Activated CD8-positive, alpha-beta memory T cell treated with anti-CD3 and anti-CD28 coated beads for 36 hours (primary cell): Measurements from ENCODE around the gene PDCD1LG2. TPM values are rescaled to one million over a fixed set of nuclear protein-coding genes. Genes with fewer than 3 reads are reported as not detected.
"Not testable (repeated sequence)": the region's sequence is repeated elsewhere in the genome, so short reads cannot be mapped to it uniquely, and the experiment has no call there.

Experiments used
- CTCF ChIA-PET: fragments of 350-600 bp; sonication (Branson Sonifier 250); formaldehyde crosslinking; loops from one replicate; lab custom pipeline; 2021; ENCODE audit warnings: antibody characterized with exemption; lab: Charles Lee
- POLR2A ChIA-PET: fragments of 350-600 bp; sonication (Branson Sonifier 250); formaldehyde crosslinking; loops from one replicate; lab custom pipeline; 2021; ENCODE audit warnings: antibody characterized with exemption; lab: Charles Lee
- total RNA-seq, 2 experiments: library from RNA; stranded (reverse); gene quantifications; one replicate each; pipeline ENCODE4 v1.2.3, GENCODE V29; 2021

PDCD1LG2 gene
- total RNA-seq, 2 experiments from 2014 or later: 0.25 to 0.51 TPM

- ChIA-PET POLR2A (no interaction called here), CTCF (no interaction called here)
Measured at GRCh38 chr9:5579881-5580280, 69.5 kb downstream of the PDCD1LG2 start.

DNA sequence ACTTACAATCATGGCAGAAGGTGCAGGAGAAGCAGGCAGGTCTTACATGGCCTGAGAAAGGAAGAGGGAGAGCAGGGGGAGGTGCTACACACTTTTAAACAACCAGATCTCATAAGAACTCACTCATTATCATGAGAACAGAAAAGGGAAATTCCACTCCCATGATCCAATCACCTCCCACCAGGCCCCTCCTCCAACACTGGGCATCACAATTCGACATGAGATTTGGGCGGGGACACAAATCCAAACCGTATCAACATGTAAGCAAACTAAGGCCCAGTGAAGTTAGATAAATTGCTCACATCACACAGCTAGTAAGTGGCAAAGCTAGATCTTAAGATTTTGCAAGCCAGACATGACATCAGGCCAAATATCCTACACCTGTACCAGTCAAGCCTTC lies 70.3 kb downstream of the PDCD1LG2 start:
- POLR2A ChIA-PET: no interaction called here
- CTCF ChIA-PET: no interaction called here

DNA sequence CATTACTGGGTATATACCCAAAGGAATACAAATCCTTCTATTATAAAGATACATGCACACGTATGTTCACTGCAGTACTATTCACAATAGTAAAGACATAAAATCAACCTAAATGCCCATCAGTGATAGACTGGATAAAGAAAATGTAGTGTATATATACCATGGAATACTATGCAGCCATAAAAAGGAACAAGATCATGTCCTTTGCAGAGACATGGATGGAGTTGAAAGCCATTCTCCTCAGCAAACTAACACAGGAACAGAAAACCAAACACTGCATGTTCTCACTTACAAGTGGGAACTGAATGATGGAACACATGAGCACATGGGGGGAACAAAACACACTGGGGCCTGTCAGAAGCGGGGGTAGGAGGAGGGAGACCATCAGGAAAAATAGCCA lies 71.4 kb downstream of the PDCD1LG2 start:
- POLR2A ChIA-PET, CTCF ChIA-PET: not testable (repeated sequence)

GRCh38 chr9:5582835-5583195 lies 72.5 kb downstream of the PDCD1LG2 start:
- ChIA-PET CTCF (no interaction called here), POLR2A (no interaction called here)

DNA sequence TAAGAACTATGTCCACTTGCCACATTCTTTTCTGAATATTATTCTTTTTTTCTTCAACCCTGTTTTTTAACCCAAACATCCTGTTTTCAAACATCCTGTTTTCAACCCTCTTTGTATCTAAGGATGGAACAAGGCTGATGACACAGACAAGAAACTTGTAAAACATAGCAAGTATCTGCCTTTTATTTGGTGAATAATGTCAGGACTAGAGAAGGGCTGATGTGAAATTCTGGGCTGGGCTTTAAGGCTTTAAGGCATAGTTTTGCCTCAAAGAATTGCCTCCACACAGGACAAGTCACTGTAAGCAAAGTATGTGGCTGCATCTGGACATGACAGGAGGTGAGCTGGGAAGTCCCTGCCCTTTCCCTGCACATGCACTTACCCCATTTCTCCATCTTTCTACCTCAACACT lies 76.1 kb downstream of the PDCD1LG2 start:
- POLR2A ChIA-PET: interaction anchor here (2.0 kb wide), 1 partner anchor 148 kb away, joined by 6 read pairs; the partner anchor contains the start of gene PLGRKT
- CTCF ChIA-PET: interaction anchor here (0.7 to 1.4 kb wide), 5 partner anchors 10 to 142 kb away, joined by 3 to 4 read pairs (median 3); partner anchors contain the start of gene CD274

DNA sequence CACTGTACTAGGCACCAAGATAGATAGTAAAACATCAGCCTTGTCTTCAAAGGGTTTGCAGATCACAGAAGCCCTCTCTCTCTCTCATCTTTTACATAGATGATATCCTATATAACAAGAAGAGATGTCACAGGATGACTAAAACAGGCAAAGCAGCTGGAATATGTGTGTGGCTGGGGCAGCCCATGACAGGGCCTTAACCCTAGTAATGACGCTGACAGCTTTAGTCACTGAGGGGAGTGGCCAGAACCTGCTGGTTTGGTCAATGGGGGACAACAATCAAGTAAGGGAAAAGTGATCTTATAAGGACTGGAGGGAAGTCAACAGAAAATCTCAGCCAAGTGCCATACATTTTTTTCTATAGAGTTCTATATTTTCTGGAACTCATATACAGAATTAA lies 76.7 kb downstream of the PDCD1LG2 start:
- CTCF ChIA-PET: interaction anchor here (0.8 to 1.8 kb wide), 6 partner anchors 13 to 149 kb away, joined by 3 to 9 read pairs (median 4); partner anchors contain the start of genes CD274 and PLGRKT
- POLR2A ChIA-PET: interaction anchor here (0.7 to 2.0 kb wide), 3 partner anchors 12 to 149 kb away, joined by 3 to 6 read pairs (median 4); partner anchors contain the start of gene PLGRKT

GRCh38 chr9:5592231-5592630 lies 81.9 kb downstream of the PDCD1LG2 start:
- POLR2A ChIA-PET: no interaction called here

GRCh38 chr9:5592904-5593303 lies 82.6 kb downstream of the PDCD1LG2 start:
- ChIA-PET CTCF (no interaction called here), POLR2A (no interaction called here)

More at GRCh38 chr9:5592231-5592630, 81.9 kb downstream of the PDCD1LG2 start:
- CTCF ChIA-PET: no interaction called here

DNA sequence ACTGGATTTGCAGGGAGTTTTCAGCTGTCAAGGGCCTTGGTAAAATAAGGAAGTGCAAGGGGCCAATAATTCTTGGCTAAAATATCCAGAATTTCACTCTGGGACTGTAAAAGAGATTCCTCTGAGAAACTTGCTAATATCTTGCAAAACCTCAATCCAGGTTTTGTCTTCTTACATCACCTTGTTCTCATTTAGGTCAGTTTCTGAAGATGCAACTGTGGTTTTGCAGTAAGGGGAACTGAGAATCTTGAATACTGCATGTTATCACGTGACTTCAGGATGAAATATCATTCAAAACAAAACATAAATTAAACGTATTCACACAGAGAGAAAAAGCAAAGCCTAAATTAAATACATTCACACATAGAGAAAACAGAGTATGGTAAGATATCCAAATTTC lies 83.6 kb downstream of the PDCD1LG2 start:
- ChIA-PET POLR2A (no interaction called here), CTCF (no interaction called here)

GRCh38 chr9:5596173-5596572 lies 85.8 kb downstream of the PDCD1LG2 start:
- CTCF ChIA-PET: interaction anchor here (0.5 to 1.1 kb wide), 2 partner anchors 154 to 835 kb away, joined by 3 to 4 read pairs; no protein-coding TSS in a partner anchor
- POLR2A ChIA-PET: no interaction called here

- POLR2A ChIA-PET: interaction anchor here (0.5 kb wide), 1 partner anchor 21 kb away, joined by 3 read pairs; the partner anchor contains the start of gene RIC1
- CTCF ChIA-PET: interaction anchor here (0.7 to 1.8 kb wide), 2 partner anchors 8 to 232 kb away, joined by 3 to 5 read pairs; no protein-coding TSS in a partner anchor
Measured at GRCh38 chr9:5608298-5609225, 98.2 kb downstream of the PDCD1LG2 start.

DNA sequence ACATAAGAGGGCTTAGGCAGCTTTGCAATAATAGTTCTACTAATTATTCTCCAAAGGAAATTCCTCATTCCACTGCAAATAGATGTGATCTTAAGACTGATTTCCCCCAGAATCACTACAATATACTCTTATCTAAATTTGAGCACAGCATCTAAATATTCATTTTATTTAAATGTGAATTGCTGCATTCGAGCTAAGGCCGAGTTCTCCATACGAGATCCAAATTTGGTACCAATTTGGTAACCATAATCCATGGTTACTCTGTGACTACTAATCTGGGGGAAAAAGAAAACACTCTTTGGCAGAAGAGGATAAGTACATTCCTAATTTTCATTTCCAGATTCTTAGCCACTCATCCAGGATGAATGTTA lies 98.9 kb downstream of the PDCD1LG2 start:
- POLR2A ChIA-PET: interaction anchor here (0.5 kb wide), 1 partner anchor 20 kb away, joined by 3 read pairs; the partner anchor contains the start of gene RIC1

GRCh38 chr9:5610491-5610890 lies 100.2 kb downstream of the PDCD1LG2 start:
- ChIA-PET CTCF (no interaction called here), POLR2A (no interaction called here)

More for the DNA sequence above, 98.9 kb downstream of the PDCD1LG2 start:
- CTCF ChIA-PET: interaction anchor here (0.7 to 1.8 kb wide), 2 partner anchors 9 to 233 kb away, joined by 3 to 5 read pairs; no protein-coding TSS in a partner anchor

DNA sequence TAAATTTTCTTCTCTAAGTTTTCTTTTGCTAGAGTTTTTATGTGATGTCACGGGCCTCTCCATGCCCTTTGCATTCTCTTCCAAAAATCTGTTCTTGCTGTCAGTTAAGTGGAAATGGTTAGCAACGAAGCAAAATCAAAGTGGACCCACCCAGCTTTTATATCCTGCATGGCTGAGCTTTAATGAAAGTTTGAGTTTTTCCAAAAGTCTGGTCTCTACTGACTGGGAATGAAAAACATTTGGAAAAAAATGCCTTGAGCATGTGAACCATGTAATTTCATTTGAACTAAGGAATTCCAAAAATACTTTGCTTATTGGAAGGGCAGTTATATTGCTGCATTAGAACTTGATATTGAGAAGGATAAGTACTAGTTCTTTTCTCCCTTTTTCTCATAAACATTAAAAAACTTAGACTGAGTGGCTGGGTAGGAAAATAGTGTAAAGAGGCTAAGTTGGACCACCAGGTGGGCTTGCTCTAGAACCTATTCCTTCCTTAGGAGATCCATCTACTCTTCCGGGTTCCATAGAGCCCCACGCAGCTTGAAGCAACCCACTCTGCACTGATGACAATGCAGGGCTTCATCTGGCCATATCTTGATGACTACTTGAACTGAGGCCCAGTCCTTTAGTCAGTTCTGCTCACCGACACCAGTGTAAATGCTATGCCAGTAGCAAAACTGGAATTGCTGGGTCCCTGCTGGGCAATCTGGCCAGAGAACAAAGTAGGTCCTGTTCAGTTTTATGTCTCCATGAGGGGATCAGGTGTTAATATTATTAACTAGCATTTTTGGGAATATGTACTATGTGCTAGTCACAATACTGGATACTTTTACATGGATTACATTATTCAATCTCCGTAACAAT lies 101.2 kb downstream of the PDCD1LG2 start:
- POLR2A ChIA-PET: no interaction called here
- CTCF ChIA-PET: interaction anchor here (1.4 kb wide), 1 partner anchor 11 kb away, joined by 5 read pairs; no protein-coding TSS in a partner anchor

DNA sequence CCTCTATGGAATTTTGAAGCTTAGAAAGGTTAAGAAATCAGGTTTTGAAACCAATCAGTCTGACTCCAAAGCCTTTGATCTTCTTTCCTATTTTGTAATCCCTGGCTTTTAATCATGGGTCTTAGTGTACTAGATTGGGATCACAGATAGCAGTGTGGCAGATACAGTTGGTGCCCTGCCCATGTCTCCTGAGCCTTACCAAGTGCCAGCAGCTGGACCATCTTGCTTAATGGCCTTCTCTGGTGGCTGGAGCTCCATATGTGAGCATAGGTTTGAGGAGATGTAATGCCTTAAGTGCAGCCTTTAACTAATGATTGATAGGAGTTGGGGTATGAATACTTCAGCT lies 101.8 kb downstream of the PDCD1LG2 start:
- CTCF ChIA-PET: interaction anchor here (1.4 kb wide), 1 partner anchor 12 kb away, joined by 5 read pairs; no protein-coding TSS in a partner anchor
- POLR2A ChIA-PET: no interaction called here

DNA sequence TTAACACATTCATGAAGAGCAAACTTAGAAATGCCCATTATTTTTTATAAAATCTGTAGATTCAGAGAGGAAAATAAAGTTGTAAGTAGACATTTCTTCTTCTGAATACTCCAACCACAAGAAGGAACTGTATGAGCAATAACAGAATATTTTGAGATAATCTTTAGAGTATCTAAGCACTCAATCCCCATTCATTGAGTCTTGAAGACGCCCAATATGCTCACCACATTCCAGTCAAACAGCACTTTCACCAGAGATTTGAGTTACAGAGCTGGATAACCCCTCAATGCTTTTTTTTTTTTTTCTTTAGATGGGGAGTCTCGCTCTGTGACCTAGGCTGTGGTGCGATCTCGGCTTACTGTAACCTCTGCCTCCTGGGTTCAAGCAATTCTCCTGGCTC lies 103.9 kb downstream of the PDCD1LG2 start:
- POLR2A ChIA-PET: interaction anchor here (0.6 kb wide), 2 partner anchors 13 to 132 kb away, joined by 3 to 4 read pairs; no protein-coding TSS in a partner anchor

GRCh38 chr9:5614985-5615384 lies 104.7 kb downstream of the PDCD1LG2 start:
- ChIA-PET POLR2A (no interaction called here), CTCF (interaction anchor here (0.6 kb wide), 1 partner anchor 16 kb away, joined by 3 read pairs; no protein-coding TSS in a partner anchor)

More for the DNA sequence above, 103.9 kb downstream of the PDCD1LG2 start:
- CTCF ChIA-PET: no interaction called here

DNA sequence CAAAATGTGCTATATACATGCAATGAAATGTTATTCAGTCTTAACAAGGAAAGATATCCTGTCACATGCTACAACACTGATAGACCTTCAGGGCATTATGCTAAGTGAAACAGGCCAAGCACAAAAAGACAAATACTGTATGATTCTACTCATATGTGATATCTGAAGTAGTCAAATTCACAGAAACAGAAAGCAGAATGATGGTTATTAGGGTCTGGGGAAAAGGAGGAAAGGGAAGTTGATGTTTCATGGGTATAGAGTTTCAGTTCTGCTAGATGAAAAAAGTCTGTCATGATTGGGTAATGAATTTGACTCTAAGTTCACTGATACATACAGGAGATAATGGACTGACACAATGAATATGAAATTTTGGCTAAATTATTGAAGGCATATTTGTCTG lies 107.4 kb downstream of the PDCD1LG2 start:
- POLR2A ChIA-PET: no interaction called here
- CTCF ChIA-PET: no interaction called here

DNA sequence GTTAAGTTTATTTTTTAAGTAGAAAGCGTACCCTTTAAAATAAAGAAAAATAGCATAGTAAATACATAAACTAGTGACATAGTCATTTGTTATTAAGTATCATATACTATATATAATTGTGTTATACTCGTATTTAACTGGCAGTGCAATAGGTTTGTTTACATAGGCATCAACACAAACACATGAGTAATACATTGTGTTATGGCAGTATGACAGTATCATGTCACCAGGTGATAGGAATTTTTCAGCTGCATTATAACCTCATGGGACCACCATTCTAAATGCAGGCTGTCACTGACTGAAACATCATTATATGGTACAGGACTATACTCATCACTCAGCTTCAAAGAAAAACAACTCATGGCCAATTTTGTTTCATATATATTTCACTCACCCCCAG lies 110.2 kb downstream of the PDCD1LG2 start:
- CTCF ChIA-PET: interaction anchor here (1.0 kb wide), 1 partner anchor 31 kb away, joined by 3 read pairs; no protein-coding TSS in a partner anchor

More for the DNA sequence above, 110.2 kb downstream of the PDCD1LG2 start:
- POLR2A ChIA-PET: no interaction called here
